ENCODE results near the gene LIFR. TPM values are rescaled to one million over a fixed set of nuclear protein-coding genes. Genes with fewer than 3 reads are reported as not detected.

LIFR gene
- total and polyA plus RNA-seq, 3 donors from 2014 or later, result 19.7 to 63.9 (median 49.9) TPM

GRCh38 chr5:38546691-38547146, 9.7 kb downstream of the LIFR start:
- DNase-seq, result no peak
- 82 to 90% methylated on average over 2 of the region's 2 CpGs for WGBS, 2 donors
- Histone ChIP-seq H3K9me3 (no peaks in the 10 kb centered on the region), H3K4me3 (no peak overlapping the region), H3K36me3 (ENCODE audit: low read depth, missing control alignments) (no peaks in the 10 kb centered on the region), H3K4me1 (peaks cover 5% of the 10 kb centered on the region), H3K27me3 (no peaks in the 10 kb centered on the region), H3K27ac (no peak overlapping the region)
- intact Hi-C loops (cut with DNase I; ENCODE audit: low total_unique reads), result no loop called here
- TF ChIP-seq CTCF (IDR thresholded peaks at IDR 0.05) (no peak), POLR2A (IDR thresholded peaks at IDR 0.05) (no peak)

GRCh38 chr5:38543886-38544285, 12.6 kb downstream of the LIFR start:
- intact Hi-C loops (cut with DNase I; ENCODE audit: low total_unique reads), result no loop called here
- Histone ChIP-seq H3K4me3 (no peak overlapping the region), H3K4me1 (peaks cover 17% of the 10 kb centered on the region), H3K27me3 (no peaks in the 10 kb centered on the region), H3K27ac (no peak overlapping the region), H3K36me3 (ENCODE audit: low read depth, missing control alignments) (no peaks in the 10 kb centered on the region), H3K9me3 (no peaks in the 10 kb centered on the region)
- no peak for DNase-seq
- 90 to 97% methylated on average over 4 of the region's 4 CpGs for WGBS, 2 donors
- TF ChIP-seq CTCF (IDR thresholded peaks at IDR 0.05), result no peak

- no peak for TF ChIP-seq CTCF (IDR thresholded peaks at IDR 0.05)
- no peak for TF ChIP-seq POLR2A (IDR thresholded peaks at IDR 0.05)
- H3K36me3 ChIP-seq (ENCODE audit: low read depth, missing control alignments), result no peaks in the 10 kb centered on the region
- DNase-seq, result no peak
- 91 to 97% methylated on average over 2 of the region's 2 CpGs for WGBS, 2 donors
- no peaks in the 10 kb centered on the region for H3K9me3 ChIP-seq
- H3K4me3 ChIP-seq, result no peak overlapping the region
- intact Hi-C loops (cut with DNase I; ENCODE audit: low total_unique reads), result no loop called here
- H3K27ac ChIP-seq, result no peak overlapping the region
- no peaks in the 10 kb centered on the region for H3K27me3 ChIP-seq
- peaks cover 14% of the 10 kb centered on the region for H3K4me1 ChIP-seq
These were observed 13.4 kb downstream of the LIFR start for GRCh38 chr5:38543074-38543473.

GRCh38 chr5:38541174-38541725, 15.2 kb downstream of the LIFR start:
- Histone ChIP-seq H3K27ac (peak overlapping the region in 1 of 2 donors; percentile 21), H3K4me3 (no peak overlapping the region), H3K27me3 (no peaks in the 10 kb centered on the region), H3K36me3 (ENCODE audit: low read depth, missing control alignments) (no peaks in the 10 kb centered on the region), H3K9me3 (no peaks in the 10 kb centered on the region), H3K4me1 (peaks cover 12% of the 10 kb centered on the region)
- no peak for DNase-seq
- WGBS, 2 donors, result 65 to 68% methylated on average over 2 of the region's 2 CpGs
- TF ChIP-seq CTCF (IDR thresholded peaks at IDR 0.05) (no peak), POLR2A (IDR thresholded peaks at IDR 0.05) (no peak)
- intact Hi-C loops (cut with DNase I; ENCODE audit: low total_unique reads), result no loop called here

- DNase-seq, result no peak
- H3K27ac ChIP-seq, result no peak overlapping the region
These were observed 16.1 kb downstream of the LIFR start for GRCh38 chr5:38540314-38540713.

More at GRCh38 chr5:38540314-38540713, 16.1 kb downstream of the LIFR start:
- peaks cover 12% of the 10 kb centered on the region for H3K4me1 ChIP-seq
- no peak for TF ChIP-seq POLR2A (IDR thresholded peaks at IDR 0.05)
- TF ChIP-seq CTCF (IDR thresholded peaks at IDR 0.05), result no peak
- no peaks in the 10 kb centered on the region for H3K27me3 ChIP-seq
- H3K9me3 ChIP-seq, result no peaks in the 10 kb centered on the region
- 59 to 67% methylated on average over 6 of the region's 6 CpGs for WGBS, 2 donors
- H3K4me3 ChIP-seq, result no peak overlapping the region
- intact Hi-C loops (cut with DNase I; ENCODE audit: low total_unique reads), result no loop called here
- H3K36me3 ChIP-seq (ENCODE audit: low read depth, missing control alignments), result no peaks in the 10 kb centered on the region
